ENCODE data around the gene HGS. TPM values are rescaled to one million over a fixed set of nuclear protein-coding genes. Genes with fewer than 3 reads are reported as not detected.

The HGS gene
- total and polyA plus RNA-seq, 2 donors (not counting 3 experiments of a cell fraction or from before 2014, with no cell fraction given), result 166 to 191 TPM

DNA sequence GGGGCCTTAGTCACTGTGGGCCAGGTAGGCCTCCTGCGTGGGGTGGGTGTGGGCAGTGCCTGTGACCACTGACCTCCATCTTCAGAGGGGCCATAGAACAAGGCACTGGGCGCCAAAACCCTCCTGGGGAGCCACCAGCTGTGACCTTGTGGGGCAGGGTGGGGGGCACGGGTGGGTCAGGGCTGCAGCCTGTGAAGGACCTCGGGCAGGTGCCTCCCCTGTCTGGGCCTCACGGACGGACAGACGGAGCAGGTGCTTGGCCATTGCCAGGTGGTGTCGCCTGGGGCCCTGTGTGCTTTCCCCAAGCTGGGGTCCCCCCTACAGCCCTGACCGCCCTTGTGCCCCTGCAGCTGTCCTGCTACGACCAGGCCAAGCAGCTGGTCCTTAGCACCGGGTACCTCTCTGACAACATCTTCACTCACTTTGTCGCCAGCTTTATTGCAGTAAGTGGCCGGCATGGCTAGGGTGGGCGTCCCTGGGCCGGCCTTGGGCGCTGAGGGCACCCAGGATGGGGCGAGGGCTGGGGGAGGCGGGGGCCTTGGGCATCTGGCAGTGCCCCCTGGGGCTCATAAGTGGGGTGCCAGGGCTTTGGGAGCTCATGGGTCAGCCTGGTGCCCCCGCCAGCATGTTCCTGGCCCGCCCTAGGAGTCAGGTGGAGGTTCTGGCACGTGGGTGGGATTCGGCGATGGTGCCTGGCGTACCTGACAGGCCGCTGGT, 33.4 kb downstream of the HGS start:
- no peaks in the 10 kb centered on the region for H4K20me1 ChIP-seq (replicated peaks; ENCODE audit: control insufficient read depth, extremely low read depth, insufficient read depth, low read length)
- H2AFZ ChIP-seq (ENCODE audit: low read depth, low read length), result no peak overlapping the region
- dilution Hi-C loops (cut with MboI; ENCODE audit: extremely low pct_ligation_motif_present, low sequenced_read_pairs) (no loop called here), intact Hi-C loops (cut with micrococcal nuclease) (no loop called here)
- H3K36me3 ChIP-seq (ENCODE audit: control insufficient read depth in 2 of 2, extremely low read depth in 1 of 2, insufficient read depth in 2 of 2, low read length in 2 of 2), result no peaks in the 10 kb centered on the region
- DNase-seq (ENCODE audit: low read depth, low spot score) (no peak), FAIRE-seq (no peak)
- ChIA-PET CTCF (no interaction called here), POLR2A (no interaction called here)
- no peak for TF ChIP-seq GATA2 (IDR thresholded peaks at IDR 0.05; ENCODE audit: insufficient read depth, insufficient read length, low read depth, low read length)
- TF ChIP-seq FOS (IDR thresholded peaks at IDR 0.05; ENCODE audit: borderline replicate concordance, insufficient read depth, low read length), result no peak
- no peak for TF ChIP-seq POLR2AphosphoS5 (IDR thresholded peaks at IDR 0.05; ENCODE audit: insufficient read depth, low read depth, low read length)
- H3K4me2 ChIP-seq (ENCODE audit: insufficient read depth, low read length), result no peak overlapping the region
- H3K27ac ChIP-seq (ENCODE audit: insufficient read depth, low read depth, low read length), result no peak overlapping the region
- no peaks in the 10 kb centered on the region for H3K79me2 ChIP-seq (ENCODE audit: control insufficient read depth, insufficient read depth, low read length)
- H3K27me3 ChIP-seq (ENCODE audit: control insufficient read depth in 2 of 2, insufficient read depth in 2 of 2, low read length in 2 of 2), result no peaks in the 10 kb centered on the region
- no peaks in the 10 kb centered on the region for H3K9me1 ChIP-seq (replicated peaks; ENCODE audit: control insufficient read depth, extremely low read depth, insufficient read depth, low read length)
- no peak overlapping the region for H3K9ac ChIP-seq (replicated peaks; ENCODE audit: extremely low read depth, insufficient read depth, low read length)
- H3K4me3 ChIP-seq (replicated peaks in 1 of 3; ENCODE audit: insufficient read depth in 1 of 3, low read depth in 1 of 3, low read length in 3 of 3), result no peak overlapping the region
- peaks cover 4% of the 10 kb centered on the region for H3K4me1 ChIP-seq (ENCODE audit: control insufficient read depth, extremely low read depth, insufficient read depth, low read length)
- H3K9me3 ChIP-seq (replicated peaks; ENCODE audit: control insufficient read depth, insufficient read depth, low read length), result no peaks in the 10 kb centered on the region
- BruUV-seq (replicated peaks), result no TSS peak

GRCh38 chr17:81717766-81718089, 33.9 kb downstream of the HGS start:
- Histone ChIP-seq H3K4me3 (replicated peaks in 1 of 3; ENCODE audit: insufficient read depth in 1 of 3, low read depth in 1 of 3, low read length in 3 of 3) (no peak overlapping the region), H3K9ac (replicated peaks; ENCODE audit: extremely low read depth, insufficient read depth, low read length) (no peak overlapping the region), H3K9me3 (replicated peaks; ENCODE audit: control insufficient read depth, insufficient read depth, low read length) (no peaks in the 10 kb centered on the region), H3K27ac (ENCODE audit: insufficient read depth, low read depth, low read length) (no peak overlapping the region), H3K4me2 (ENCODE audit: insufficient read depth, low read length) (no peak overlapping the region), H3K4me1 (ENCODE audit: control insufficient read depth, extremely low read depth, insufficient read depth, low read length) (peaks cover 3% of the 10 kb centered on the region), H2AFZ (ENCODE audit: low read depth, low read length) (no peak overlapping the region), H3K9me1 (replicated peaks; ENCODE audit: control insufficient read depth, extremely low read depth, insufficient read depth, low read length) (no peaks in the 10 kb centered on the region), H3K36me3 (ENCODE audit: control insufficient read depth in 2 of 2, extremely low read depth in 1 of 2, insufficient read depth in 2 of 2, low read length in 2 of 2) (no peaks in the 10 kb centered on the region), H3K27me3 (ENCODE audit: control insufficient read depth in 2 of 2, insufficient read depth in 2 of 2, low read length in 2 of 2) (no peaks in the 10 kb centered on the region), H4K20me1 (replicated peaks; ENCODE audit: control insufficient read depth, extremely low read depth, insufficient read depth, low read length) (no peaks in the 10 kb centered on the region), H3K79me2 (ENCODE audit: control insufficient read depth, insufficient read depth, low read length) (no peaks in the 10 kb centered on the region)
- POLR2A ChIA-PET, result no interaction called here
- TF ChIP-seq JUN (IDR thresholded peaks at IDR 0.05; ENCODE audit: borderline replicate concordance, insufficient read depth, insufficient read length, low read depth), result no peak
- no peak for TF ChIP-seq POLR2A (IDR thresholded peaks at IDR 0.05; ENCODE audit: low read depth, low read length)
- TF ChIP-seq FOS (IDR thresholded peaks at IDR 0.05; ENCODE audit: borderline replicate concordance, insufficient read depth, low read length), result no peak
- TF ChIP-seq MYC (IDR thresholded peaks at IDR 0.05; ENCODE audit: low read depth, low read length), result no peak
- TF ChIP-seq, protein P1, sequence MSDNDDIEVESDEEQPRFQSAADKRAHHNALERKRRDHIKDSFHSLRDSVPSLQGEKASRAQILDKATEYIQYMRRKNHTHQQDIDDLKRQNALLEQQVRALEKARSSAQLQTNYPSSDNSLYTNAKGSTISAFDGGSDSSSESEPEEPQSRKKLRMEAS (IDR thresholded peaks at IDR 0.05; ENCODE audit: insufficient read depth, insufficient read length), result no peak
- TF ChIP-seq GATA2 (IDR thresholded peaks at IDR 0.05; ENCODE audit: insufficient read depth, insufficient read length, low read depth, low read length), result no peak
- TF ChIP-seq, protein P2, sequence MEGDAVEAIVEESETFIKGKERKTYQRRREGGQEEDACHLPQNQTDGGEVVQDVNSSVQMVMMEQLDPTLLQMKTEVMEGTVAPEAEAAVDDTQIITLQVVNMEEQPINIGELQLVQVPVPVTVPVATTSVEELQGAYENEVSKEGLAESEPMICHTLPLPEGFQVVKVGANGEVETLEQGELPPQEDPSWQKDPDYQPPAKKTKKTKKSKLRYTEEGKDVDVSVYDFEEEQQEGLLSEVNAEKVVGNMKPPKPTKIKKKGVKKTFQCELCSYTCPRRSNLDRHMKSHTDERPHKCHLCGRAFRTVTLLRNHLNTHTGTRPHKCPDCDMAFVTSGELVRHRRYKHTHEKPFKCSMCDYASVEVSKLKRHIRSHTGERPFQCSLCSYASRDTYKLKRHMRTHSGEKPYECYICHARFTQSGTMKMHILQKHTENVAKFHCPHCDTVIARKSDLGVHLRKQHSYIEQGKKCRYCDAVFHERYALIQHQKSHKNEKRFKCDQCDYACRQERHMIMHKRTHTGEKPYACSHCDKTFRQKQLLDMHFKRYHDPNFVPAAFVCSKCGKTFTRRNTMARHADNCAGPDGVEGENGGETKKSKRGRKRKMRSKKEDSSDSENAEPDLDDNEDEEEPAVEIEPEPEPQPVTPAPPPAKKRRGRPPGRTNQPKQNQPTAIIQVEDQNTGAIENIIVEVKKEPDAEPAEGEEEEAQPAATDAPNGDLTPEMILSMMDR (IDR thresholded peaks at IDR 0.05; ENCODE audit: extremely low read depth in 1 of 2, insufficient read depth in 1 of 2, low read depth in 1 of 2, low read length in 2 of 2), result no peak
- TF ChIP-seq POLR2AphosphoS5 (IDR thresholded peaks at IDR 0.05; ENCODE audit: insufficient read depth, low read depth, low read length), result no peak
- no peak for TF ChIP-seq EZH2 (IDR thresholded peaks at IDR 0.05; ENCODE audit: borderline replicate concordance, low read depth, low read length, severe bottlenecking)
- no TSS peak for BruUV-seq (replicated peaks)
- dilution Hi-C loops (cut with MboI; ENCODE audit: extremely low pct_ligation_motif_present, low sequenced_read_pairs), result no loop called here
- CTCF ChIA-PET, result no interaction called here
- DNase-seq (ENCODE audit: low read depth, low spot score) (no peak), FAIRE-seq (no peak)
- intact Hi-C loops (cut with micrococcal nuclease), result no loop called here

Data from endothelial cell of umbilical vein (primary cell).